Left ventricle myocardium inferior (tissue), 1 donor: ENCODE measurements around the gene TNFRSF9. TPM values are rescaled to one million over a fixed set of nuclear protein-coding genes. Genes with fewer than 3 reads are reported as not detected.
"Not testable (repeated sequence)": the region's sequence is repeated elsewhere in the genome, so short reads cannot be mapped to it uniquely, and the experiment has no call there.

Experiments
- DNase-seq: peaks from one replicate; pipeline ENCODE4 v3.0.0-alpha.2; 2020
- H3K27ac ChIP-seq: fragments of 200-600 bp; replicated peaks from 2 replicates; pipeline ENCODE4 v1.8.0; 2021
- H3K27me3 ChIP-seq: fragments of 200-600 bp; 2 replicates; pipeline ENCODE4 v1.8.0; 2021; ENCODE audit warnings: low read depth
- H3K36me3 ChIP-seq: fragments of 200-600 bp; 2 replicates; pipeline ENCODE4 v1.8.0; 2021
- H3K4me1 ChIP-seq: fragments of 200-600 bp; 2 replicates; pipeline ENCODE4 v1.8.0; 2021
- H3K4me3 ChIP-seq: fragments of 200-600 bp; 2 replicates; pipeline ENCODE4 v1.8.0; 2021; ENCODE audit warnings: mild to moderate bottlenecking, moderate library complexity
- H3K9me3 ChIP-seq: fragments of 200-600 bp; replicated peaks from 2 replicates; pipeline ENCODE4 v1.8.0; 2021
- CTCF ChIP-seq: fragments of 200-600 bp; IDR thresholded peaks from 2 replicates; pipeline ENCODE4 v1.8.0; 2021; ENCODE audit warnings: antibody characterized with exemption, mild to moderate bottlenecking, borderline replicate concordance
- intact Hi-C: fragments of 100-400 bp; cut with micrococcal nuclease; formaldehyde crosslinking; loops from one replicate; pipeline ENCODE4 v1.11.0; 2022
- total RNA-seq: library from RNA; stranded (reverse); fragmentation: NEBNext Ultra II Directional; extraction: Animal tissue kit (Norgen Biotek cat#: 25700); gene quantifications from one replicate; pipeline ENCODE4 v1.2.1, GENCODE V29; 2021
- donor health status: DM: no; HTN: yes; CAD: no; lungs with severe emphysema.

The TNFRSF9 gene
- total RNA-seq, 1 donor from 2014 or later, result not detected

DNA sequence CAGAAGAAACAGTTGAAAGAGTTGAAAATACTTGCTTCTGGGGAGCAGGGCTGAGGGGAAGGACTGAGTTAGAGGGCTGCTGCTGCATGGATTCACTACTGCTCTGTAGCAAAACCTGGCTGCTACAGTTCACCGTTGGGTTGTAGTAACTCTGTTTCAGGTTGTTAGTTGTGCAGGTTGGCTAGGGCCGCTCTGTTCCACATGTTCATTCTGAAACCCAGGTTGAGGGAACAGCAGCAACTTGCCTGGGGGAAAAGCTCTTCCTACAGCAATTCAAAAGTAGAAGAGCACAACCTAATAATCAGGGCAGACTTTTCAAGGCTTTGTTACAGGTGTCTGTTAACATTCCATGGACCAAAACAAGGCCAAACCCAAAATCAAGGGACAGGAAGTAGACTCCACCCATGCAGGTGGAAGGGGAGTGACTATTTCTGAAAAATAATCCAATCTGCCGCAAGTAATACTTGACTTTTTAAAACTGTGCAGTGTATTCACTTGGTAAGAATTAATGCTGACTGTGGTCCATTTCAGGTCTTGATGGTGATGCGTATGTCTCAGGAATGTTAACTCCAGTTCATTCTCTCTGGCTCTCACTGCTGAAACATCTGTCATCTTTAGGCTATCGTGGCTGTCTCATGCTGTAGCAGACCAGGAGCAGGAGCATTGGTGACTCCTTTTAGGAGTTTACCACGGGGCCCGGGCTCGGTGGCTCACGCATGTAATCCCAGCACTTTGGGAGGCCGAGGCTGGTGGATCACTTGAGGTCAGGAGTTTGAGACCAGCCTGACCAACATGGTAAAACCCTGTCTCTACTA, 15.8 kb upstream of the TNFRSF9 start:
- no peak for DNase-seq
- TF ChIP-seq CTCF, result no peak
- Histone ChIP-seq H3K27me3 (no peaks in the 10 kb centered on the region), H3K4me1 (peaks cover 27% of the 10 kb centered on the region), H3K27ac (no peak overlapping the region), H3K4me3 (no peak overlapping the region), H3K36me3 (no peaks in the 10 kb centered on the region), H3K9me3 (no peaks in the 10 kb centered on the region)
- intact Hi-C loops, result no loop called here

GRCh38 chr1:7954683-7955082, 14.0 kb upstream of the TNFRSF9 start:
- H3K27ac ChIP-seq, result peak overlapping the region; percentile 98
- no peak for TF ChIP-seq CTCF

GRCh38 chr1:7953850-7954609, 13.4 kb upstream of the TNFRSF9 start:
- intact Hi-C loops, result no loop called here
- no peaks in the 10 kb centered on the region for H3K27me3 ChIP-seq
- DNase-seq, result peak; percentile 98

More at GRCh38 chr1:7954683-7955082, 14.0 kb upstream of the TNFRSF9 start:
- no peaks in the 10 kb centered on the region for H3K27me3 ChIP-seq
- peak overlapping the region; percentile 77 for H3K4me3 ChIP-seq
- no peaks in the 10 kb centered on the region for H3K9me3 ChIP-seq
- H3K36me3 ChIP-seq, result no peaks in the 10 kb centered on the region
- intact Hi-C loops, result no loop called here
- no peak for DNase-seq
- peaks cover 14% of the 10 kb centered on the region for H3K4me1 ChIP-seq

DNA sequence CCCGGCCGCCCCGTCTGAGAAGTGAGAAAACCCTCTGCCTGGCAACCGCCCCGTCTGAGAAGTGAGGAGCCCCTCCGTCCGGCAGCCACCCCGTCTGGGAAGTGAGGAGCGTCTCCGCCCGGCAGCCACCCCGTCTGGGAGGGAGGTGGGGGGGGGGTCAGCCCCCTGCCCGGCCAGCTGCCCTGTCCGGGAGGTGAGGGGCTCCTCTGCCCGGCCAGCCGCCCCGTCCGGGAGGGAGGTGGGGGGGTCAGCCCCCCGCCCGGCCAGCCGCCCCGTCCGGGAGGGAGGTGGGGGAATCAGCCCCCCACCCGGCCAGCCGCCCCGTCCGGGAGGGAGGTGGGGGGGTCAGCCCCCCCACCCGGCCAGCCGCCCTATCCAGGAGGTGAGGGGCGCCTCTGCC, 12.2 kb upstream of the TNFRSF9 start:
- H3K36me3 ChIP-seq, H3K4me3 ChIP-seq, H3K9me3 ChIP-seq, intact Hi-C loops, H3K27ac ChIP-seq, DNase-seq, H3K27me3 ChIP-seq: not testable (repeated sequence)
- H3K4me1 ChIP-seq, result peaks cover 14% of the 10 kb centered on the region

More at GRCh38 chr1:7953850-7954609, 13.4 kb upstream of the TNFRSF9 start:
- Histone ChIP-seq H3K9me3 (no peaks in the 10 kb centered on the region), H3K36me3 (no peaks in the 10 kb centered on the region), H3K4me3 (peak overlapping the region; percentile 77), H3K27ac (peak overlapping the region; percentile 98), H3K4me1 (peaks cover 14% of the 10 kb centered on the region)
- no peak for TF ChIP-seq CTCF

DNA sequence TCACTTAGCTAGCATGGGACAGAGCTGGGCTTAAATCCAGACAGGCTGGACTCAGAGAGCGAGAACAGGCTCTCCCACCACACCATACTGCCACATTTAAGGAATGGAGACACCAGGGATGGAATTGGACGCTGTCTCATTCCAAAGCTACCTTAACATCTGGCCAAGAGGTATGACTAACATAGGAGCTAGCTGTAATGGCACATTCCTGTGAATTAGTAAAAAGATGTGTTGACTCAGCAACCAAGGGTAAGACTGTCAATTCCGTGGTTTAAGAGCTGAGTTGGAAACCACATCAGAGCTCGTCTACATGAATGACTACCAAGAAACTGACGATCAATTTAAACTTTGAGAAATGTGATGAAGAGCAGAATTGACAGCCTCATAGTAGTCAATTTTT, 8.3 kb upstream of the TNFRSF9 start:
- intact Hi-C loops, result no loop called here
- no peak overlapping the region for H3K27ac ChIP-seq
- no peak for TF ChIP-seq CTCF
- H3K4me3 ChIP-seq, result no peak overlapping the region
- no peaks in the 10 kb centered on the region for H3K36me3 ChIP-seq
- no peak for DNase-seq
- H3K4me1 ChIP-seq, result peaks cover 6% of the 10 kb centered on the region
- H3K27me3 ChIP-seq, result no peaks in the 10 kb centered on the region
- no peaks in the 10 kb centered on the region for H3K9me3 ChIP-seq

- Histone ChIP-seq H3K4me1 (peaks cover 24% of the 10 kb centered on the region), H3K36me3 (no peaks in the 10 kb centered on the region), H3K9me3 (no peaks in the 10 kb centered on the region), H3K27ac (no peak overlapping the region), H3K4me3 (no peak overlapping the region), H3K27me3 (peaks cover 54% of the 10 kb centered on the region)
- no peak for DNase-seq
- intact Hi-C loops, result no loop called here
- TF ChIP-seq CTCF, result no peak
Measured at GRCh38 chr1:7943251-7943650, 2.6 kb upstream of the TNFRSF9 start.
